GM23338 (cell line): ENCODE results near the gene HSPG2. TPM values are rescaled to one million over a fixed set of nuclear protein-coding genes. Genes with fewer than 3 reads are reported as not detected.

Experiments used
- ATAC-seq: fragments of 200-7000 bp; cut with Tn5 transposase; 3 replicates; pipeline ENCODE4 v1.9.1; 2020
- DNase-seq: peaks from one replicate; pipeline ENCODE4 v3.0.0-alpha.2; 2015; ENCODE audit warnings: low spot score
- H2AFZ ChIP-seq: fragments of 200-600 bp; sonication (generic); 2 replicates; pipeline ENCODE4 v1.8.0; 2016; ENCODE audit warnings: antibody characterized with exemption, mild to moderate bottlenecking, moderate library complexity
- H3F3A ChIP-seq: fragments of 200-600 bp; sonication (generic); replicated peaks from 2 replicates; pipeline ENCODE4 v1.8.0; 2017; ENCODE audit warnings: antibody characterized with exemption, mixed run types, low read depth
- H3K27ac ChIP-seq: fragments of 200-600 bp; sonication (generic); 2 replicates; pipeline ENCODE4 v1.6.1; 2016; ENCODE audit warnings: low read depth
- H3K27me3 ChIP-seq: fragments of 200-600 bp; sonication (generic); 2 replicates; pipeline ENCODE4 v1.8.0; 2016; ENCODE audit warnings: mild to moderate bottlenecking, mixed run types, moderate library complexity; ENCODE audit not compliant: insufficient read depth
- H3K36me3 ChIP-seq: fragments of 200-600 bp; sonication (generic); 2 replicates; pipeline ENCODE4 v1.8.0; 2016; ENCODE audit warnings: mild to moderate bottlenecking; ENCODE audit not compliant: insufficient read depth
- H3K4me1 ChIP-seq: fragments of 200-600 bp; sonication (generic); 2 replicates; pipeline ENCODE4 v1.8.0; 2016; ENCODE audit warnings: mild to moderate bottlenecking, moderate library complexity; ENCODE audit not compliant: insufficient read depth
- H3K4me2 ChIP-seq: fragments of 200-600 bp; sonication (generic); 2 replicates; pipeline ENCODE4 v1.7.1; 2017; ENCODE audit warnings: mixed run types
- H3K4me3 ChIP-seq: fragments of 200-600 bp; sonication (generic); 2 replicates; pipeline ENCODE4 v1.6.1; 2016; ENCODE audit warnings: mixed run types
- H3K79me2 ChIP-seq: fragments of 200-600 bp; sonication (generic); replicated peaks from 2 replicates; pipeline ENCODE4 v1.8.0; 2017; ENCODE audit warnings: mild to moderate bottlenecking; ENCODE audit not compliant: insufficient read depth
- H3K9me2 ChIP-seq: fragments of 200-600 bp; sonication (generic); 2 replicates; pipeline ENCODE4 v1.8.0; 2017; ENCODE audit not compliant: insufficient read depth
- H4K20me1 ChIP-seq: fragments of 200-600 bp; sonication (generic); replicated peaks from 2 replicates; pipeline ENCODE4 v1.8.0; 2017; ENCODE audit warnings: mild to moderate bottlenecking; ENCODE audit not compliant: insufficient read depth
- H3K27ac Mint-ChIP-seq: 2 replicates; pipeline ENCODE4 v1.8.0; 2020; ENCODE audit warnings: inconsistent platforms, mild to moderate bottlenecking, moderate library complexity, mixed read lengths
- H3K27me3 Mint-ChIP-seq: 3 replicates; pipeline ENCODE4 v1.8.0; 2022; ENCODE audit warnings: low read depth, mild to moderate bottlenecking, moderate library complexity, mixed read lengths, inconsistent platforms; ENCODE audit not compliant: insufficient read depth, poor library complexity
- H3K36me3 Mint-ChIP-seq: 3 replicates; pipeline ENCODE4 v1.8.0; 2021; ENCODE audit warnings: low read depth, mild to moderate bottlenecking, inconsistent platforms, moderate library complexity, mixed read lengths
- H3K4me1 Mint-ChIP-seq: 3 replicates; pipeline ENCODE4 v1.8.0; 2020; ENCODE audit warnings: mild to moderate bottlenecking, inconsistent platforms, mixed read lengths
- H3K4me3 Mint-ChIP-seq: 3 replicates; pipeline ENCODE4 v1.8.0; 2021; ENCODE audit warnings: moderate library complexity, mild to moderate bottlenecking, inconsistent platforms, mixed read lengths
- H3K9me3 Mint-ChIP-seq: 3 replicates; pipeline ENCODE4 v1.8.0; 2020; ENCODE audit warnings: moderate library complexity, mild to moderate bottlenecking, inconsistent platforms, mixed read lengths
- CREB1 ChIP-seq: fragments of 250-450 bp; sonication (Bioruptor Pico); IDR thresholded peaks from 2 replicates; pipeline ENCODE4 v1.5.0; 2020; ENCODE audit warnings: low read depth, mild to moderate bottlenecking, moderate library complexity
- CTCF ChIP-seq, 2 experiments: fragments of 200-600 bp in 1 of 2; sonication (generic) in 1 of 2; conservative IDR thresholded peaks; 2 replicates each; pipeline versions ENCODE4 v1.5.1 to v1.6.1; 2016 to 2017; ENCODE audit warnings: antibody characterized with exemption in 2 of 2, low read depth in 2 of 2, mild to moderate bottlenecking in 2 of 2, moderate library complexity in 1 of 2
- EZH2phosphoT487 ChIP-seq: fragments of 200-600 bp; sonication (generic); IDR thresholded peaks from one replicate; pipeline ENCODE4 v1.8.1; 2018; ENCODE audit warnings: antibody characterized with exemption; ENCODE audit not compliant: unreplicated experiment
- NANOG ChIP-seq: IDR thresholded peaks from 2 replicates; pipeline ENCODE4 v1.6.1; 2016; ENCODE audit warnings: antibody characterized with exemption, borderline replicate concordance
- POLR2AphosphoS5 ChIP-seq: IDR thresholded peaks from 2 replicates; pipeline ENCODE4 v1.6.1; 2016; ENCODE audit warnings: antibody characterized with exemption, low read depth
- ZNF331 ChIP-seq: fragments of 250-450 bp; sonication (Bioruptor Pico); IDR thresholded peaks from 2 replicates; pipeline ENCODE4 v1.5.0; 2020; ENCODE audit warnings: low read depth, mild to moderate bottlenecking, moderate library complexity
- ZNF462 ChIP-seq: fragments of 250-450 bp; sonication (Bioruptor Pico); IDR thresholded peaks from 2 replicates; pipeline ENCODE4 v1.5.0; 2020; ENCODE audit warnings: mild to moderate bottlenecking, moderate library complexity
- polyA plus RNA-seq: library from polyadenylated mRNA; unstranded; fragments of >200 nt; fragmentation: Nextera tagmentation; extraction: Ambion mirVana; gene quantifications from 2 replicates; pipeline ENCODE4 v1.2.1, GENCODE V29; 2016
- total RNA-seq: library from RNA; depleted of rRNA; stranded (reverse); fragments of >200 nt; shearing (Covaris generic); gene quantifications from 2 replicates; pipeline ENCODE4 v1.2.3, GENCODE V29; 2014

HSPG2 gene
- total and polyA plus RNA-seq, 2 experiments from 2014 or later, result 14.9 to 70.8 TPM

DNA sequence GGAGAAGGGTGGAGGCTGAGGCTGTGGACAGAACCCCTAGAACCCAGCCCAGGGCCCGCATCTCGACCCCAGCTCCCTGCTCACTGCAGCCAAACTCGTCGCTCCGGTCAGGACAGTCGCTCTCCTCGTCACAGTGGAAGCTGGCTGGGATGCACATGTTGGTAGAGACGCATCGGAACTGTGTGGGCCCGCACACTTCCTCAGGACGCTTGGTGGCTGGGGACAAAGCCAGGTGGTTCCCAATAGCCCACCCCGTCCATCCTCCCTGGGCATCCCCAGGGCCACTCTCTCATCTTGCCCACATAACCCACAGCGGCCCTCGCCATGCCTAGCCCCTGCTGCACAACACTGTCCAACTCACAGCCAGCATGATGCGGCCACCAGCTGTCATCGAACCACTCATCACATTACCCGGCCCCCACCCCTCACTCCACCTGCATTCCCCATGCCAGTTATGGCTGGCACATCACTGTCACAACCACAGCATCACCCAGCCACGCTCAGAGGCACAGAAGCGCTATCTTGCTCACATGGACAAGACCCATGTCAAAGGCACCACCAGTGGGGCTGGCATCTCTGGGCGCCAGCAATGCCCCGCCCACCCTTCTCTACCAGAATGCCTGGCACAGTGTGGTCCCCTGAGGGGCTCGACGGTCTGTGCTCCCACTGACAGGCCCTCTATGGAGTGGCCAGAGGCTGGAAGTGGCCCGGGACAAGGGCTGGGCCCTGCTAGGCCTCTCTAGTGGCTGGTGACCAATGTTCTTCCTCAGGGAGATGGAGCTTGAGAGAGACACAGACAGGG lies 51.7 kb downstream of the HSPG2 start:
- H3K9me2 ChIP-seq, result no peaks in the 10 kb centered on the region
- no peaks in the 10 kb centered on the region; the same call in 1 of the 2 replicates for H4K20me1 ChIP-seq
- H3K36me3 Mint-ChIP-seq, result peaks cover 27% of the 10 kb centered on the region; the same call in 2 of the 3 replicates
- DNase-seq, result no peak
- TF ChIP-seq NANOG, result no peak
- TF ChIP-seq CREB1, result no peak
- no peak for TF ChIP-seq POLR2AphosphoS5
- TF ChIP-seq EZH2phosphoT487, result no peak
- H3K27me3 ChIP-seq, result no peaks in the 10 kb centered on the region
- no peak overlapping the region for H2AFZ ChIP-seq
- H3K4me1 ChIP-seq, result no peaks in the 10 kb centered on the region
- no peak for ATAC-seq
- no peaks in the 10 kb centered on the region for H3F3A ChIP-seq
- no peaks in the 10 kb centered on the region; the same call in 2 of the 3 replicates for H3K9me3 Mint-ChIP-seq
- no peak overlapping the region for H3K4me3 Mint-ChIP-seq
- no peak overlapping the region for H3K27ac ChIP-seq
- H3K4me2 ChIP-seq, result no peak overlapping the region
- H3K27me3 Mint-ChIP-seq, result peaks cover 10% of the 10 kb centered on the region
- no peaks in the 10 kb centered on the region; the same call in 2 of the 3 replicates for H3K4me1 Mint-ChIP-seq
- H3K79me2 ChIP-seq, result no peaks in the 10 kb centered on the region
- no peak overlapping the region for H3K27ac Mint-ChIP-seq
- no peaks in the 10 kb centered on the region; the same call in 1 of the 2 replicates for H3K36me3 ChIP-seq
- H3K4me3 ChIP-seq, result no peak overlapping the region

- H3K27me3 Mint-ChIP-seq, result peaks cover 6% of the 10 kb centered on the region
- no peaks in the 10 kb centered on the region; the same call in 1 of the 2 replicates for H4K20me1 ChIP-seq
- no peak overlapping the region for H3K4me2 ChIP-seq
- H3K36me3 Mint-ChIP-seq, result peaks cover 23% of the 10 kb centered on the region
- H3F3A ChIP-seq, result no peaks in the 10 kb centered on the region
- H3K4me3 Mint-ChIP-seq, result no peak overlapping the region
- H2AFZ ChIP-seq, result no peak overlapping the region
- DNase-seq, result no peak
- H3K4me3 ChIP-seq, result no peak overlapping the region
- H3K4me1 ChIP-seq, result no peaks in the 10 kb centered on the region
- TF ChIP-seq ZNF462 (no peak), CREB1 (no peak), CTCF (conservative IDR thresholded peaks at IDR 0.05; ENCODE audit: low read depth in 2 of 2) (peak in 1 of 2 experiments; percentile 42; a peak in 2 of 4 replicates), POLR2AphosphoS5 (no peak), ZNF331 (CRISPR knock-in tag) (no peak), NANOG (no peak)
- no peak overlapping the region for H3K27ac ChIP-seq
- no peak overlapping the region for H3K27ac Mint-ChIP-seq
- H3K36me3 ChIP-seq, result no peaks in the 10 kb centered on the region; the same call in 1 of the 2 replicates
- no peaks in the 10 kb centered on the region for H3K27me3 ChIP-seq
- ATAC-seq, result no peak
- no peaks in the 10 kb centered on the region; the same call in 2 of the 3 replicates for H3K9me3 Mint-ChIP-seq
- no peaks in the 10 kb centered on the region for H3K79me2 ChIP-seq
- H3K4me1 Mint-ChIP-seq, result no peaks in the 10 kb centered on the region; the same call in 2 of the 3 replicates
- no peaks in the 10 kb centered on the region for H3K9me2 ChIP-seq
Observed at GRCh38 chr1:21884456-21885235, 52.5 kb downstream of the HSPG2 start.
